Activated CD8-positive, alpha-beta memory T cell treated with anti-CD3 and anti-CD28 coated beads for 4 hours (primary cell): Measurements from ENCODE around the gene APC2.
A peak's percentile ranks its signal among the peaks of the same experiment; 100 is the strongest.

Source experiments
- DNase-seq, 2 donors: peaks; one replicate each; pipeline ENCODE4 v3.0.0-alpha.2; 2020; ENCODE audit warnings: low read depth in 2 of 2

Gene APC2

GRCh38 chr19:1481224-1481892 is 31.4 kb downstream of the APC2 start:
- no peak for DNase-seq

- DNase-seq, result no peak
Observed at GRCh38 chr19:1481893-1482360, 32.0 kb downstream of the APC2 start.

GRCh38 chr19:1482361-1483130 is 32.6 kb downstream of the APC2 start:
- no peak for DNase-seq

GRCh38 chr19:1483131-1483978 is 33.4 kb downstream of the APC2 start:
- DNase-seq, result no peak

GRCh38 chr19:1483979-1484428 is 34.1 kb downstream of the APC2 start:
- no peak for DNase-seq

- DNase-seq, result no peak
Observed at GRCh38 chr19:1486720-1487575, 37.0 kb downstream of the APC2 start.

DNA sequence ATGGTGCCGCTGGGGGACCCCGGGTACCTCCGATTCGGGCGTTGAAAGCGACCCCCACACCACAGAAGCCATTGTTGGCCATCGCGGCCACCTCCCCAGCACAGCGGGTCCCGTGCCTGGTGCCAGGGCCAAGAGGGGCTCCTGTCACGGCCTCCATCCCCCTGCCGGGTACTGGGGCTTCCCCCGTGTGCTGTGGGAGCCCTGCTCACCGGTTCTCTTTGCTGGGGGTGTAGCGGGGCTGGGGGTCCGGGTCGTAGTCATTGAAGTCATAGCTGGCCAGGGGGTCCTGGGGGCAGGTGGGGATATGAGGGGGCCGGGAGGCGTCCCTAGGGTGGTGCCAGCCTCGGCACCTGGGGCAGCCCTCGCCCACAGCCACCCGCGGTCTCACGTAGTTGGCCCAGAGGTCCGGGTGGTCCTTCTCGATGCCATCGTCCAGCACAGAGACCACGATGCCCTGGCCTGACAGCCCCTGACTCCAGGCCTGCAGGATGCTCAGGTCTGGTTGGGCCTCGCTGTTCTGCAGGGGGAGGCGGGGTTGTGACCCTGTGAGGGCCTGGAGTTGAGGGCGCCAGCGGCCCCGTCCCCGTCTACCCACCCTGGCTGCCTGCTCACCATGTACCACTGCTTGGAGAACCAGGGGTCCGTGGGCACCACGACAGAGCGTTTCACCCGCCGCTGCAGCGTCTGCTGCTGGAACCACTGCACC is 37.8 kb downstream of the APC2 start:
- DNase-seq, result no peak

- DNase-seq, result no peak
Observed at GRCh38 chr19:1488282-1488601, 38.3 kb downstream of the APC2 start.

- no peak for DNase-seq
Observed at GRCh38 chr19:1489463-1490310, 39.8 kb downstream of the APC2 start.

- DNase-seq, result peak; percentile 92 to 97
Observed at GRCh38 chr19:1490311-1491113, 40.6 kb downstream of the APC2 start, which contains the start of gene PCSK4. Gene PCSK4, minus strand, starts transcription at chr19:1490350. Its CDS starts 4 bp downstream, at chr19:1490346.

DNA sequence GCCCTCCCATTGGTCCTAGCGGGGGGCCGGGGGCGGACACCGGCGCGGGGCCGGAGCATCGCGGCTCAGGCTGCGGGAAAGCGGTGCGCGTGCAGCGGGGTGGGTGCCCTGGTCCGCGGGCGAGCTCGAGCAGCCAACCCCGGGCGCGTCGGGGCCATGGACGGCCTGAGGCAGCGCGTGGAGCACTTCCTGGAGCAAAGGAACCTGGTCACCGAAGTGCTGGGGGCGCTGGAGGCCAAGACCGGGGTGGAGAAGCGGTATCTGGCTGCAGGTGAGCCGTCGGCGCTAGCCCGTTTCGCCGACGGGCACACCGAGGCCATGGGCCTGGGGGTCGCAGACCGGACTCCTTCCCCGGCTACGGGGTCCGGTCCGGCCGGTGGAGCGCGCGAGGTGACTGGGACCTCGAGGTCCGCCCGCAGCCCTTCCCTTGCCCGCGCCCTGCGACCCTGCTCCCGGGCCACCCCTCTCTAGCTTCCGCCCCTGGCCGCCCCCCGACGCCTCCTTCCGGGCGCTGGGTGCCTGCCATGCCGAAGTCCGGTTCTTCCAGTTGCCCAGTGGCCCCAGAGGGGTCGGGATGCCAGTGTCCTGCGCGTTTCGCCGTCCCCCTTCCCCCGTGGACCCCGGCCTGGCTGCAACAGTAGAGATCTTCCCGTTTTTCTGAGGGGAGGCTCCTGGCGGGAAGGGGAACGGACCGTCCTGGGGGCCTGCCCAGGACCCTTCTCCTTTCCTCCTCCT is 41.4 kb downstream of the APC2 start, which contains the start of gene REEP6:
Gene REEP6 (plus strand): TSS at position 68 of the 735 bp plus-strand sequence. CDS start 89 bp downstream, at position 157.
- DNase-seq, result no peak

GRCh38 chr19:1491849-1492170 is 41.9 kb downstream of the APC2 start:
- no peak for DNase-seq

- DNase-seq, result no peak
Observed at GRCh38 chr19:1492474-1493006, 42.6 kb downstream of the APC2 start.

DNA sequence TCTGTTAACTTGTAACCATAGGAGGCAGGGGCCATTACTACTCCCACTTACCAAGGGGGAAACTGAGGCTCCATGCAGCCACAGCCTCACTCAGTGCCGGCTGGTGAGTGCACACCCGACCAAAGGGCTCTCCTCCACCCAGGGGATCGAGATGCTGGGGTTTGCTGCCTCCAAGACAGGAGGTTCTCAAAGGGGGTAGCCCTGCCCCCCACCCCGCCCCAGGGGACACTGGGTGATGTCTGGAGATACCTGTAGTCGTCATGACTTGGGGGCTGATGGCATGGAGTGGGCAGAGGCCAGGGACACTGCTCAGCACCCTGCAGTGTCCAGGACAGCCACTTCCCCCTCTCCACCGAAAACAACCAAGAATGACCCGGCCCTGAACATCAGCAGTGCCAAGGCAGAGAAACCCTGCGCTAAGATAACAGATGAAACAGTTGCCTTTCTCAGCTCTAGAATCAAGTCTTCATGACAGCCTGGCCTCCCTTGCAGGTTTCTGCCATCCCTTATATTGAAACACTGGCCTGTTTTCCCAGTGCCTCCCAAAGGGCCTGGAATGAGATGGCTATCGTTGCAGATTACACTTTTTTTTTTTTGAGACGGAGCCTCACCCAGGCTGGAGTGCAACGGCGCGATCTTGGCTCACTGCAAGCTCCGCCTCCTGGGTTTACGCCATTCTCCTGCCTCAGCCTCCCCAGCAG is 44.3 kb downstream of the APC2 start:
- no peak for DNase-seq

GRCh38 chr19:1495051-1495798 is 45.3 kb downstream of the APC2 start:
- DNase-seq, result no peak
